ENCODE results near the gene ATP8B1.

DNA sequence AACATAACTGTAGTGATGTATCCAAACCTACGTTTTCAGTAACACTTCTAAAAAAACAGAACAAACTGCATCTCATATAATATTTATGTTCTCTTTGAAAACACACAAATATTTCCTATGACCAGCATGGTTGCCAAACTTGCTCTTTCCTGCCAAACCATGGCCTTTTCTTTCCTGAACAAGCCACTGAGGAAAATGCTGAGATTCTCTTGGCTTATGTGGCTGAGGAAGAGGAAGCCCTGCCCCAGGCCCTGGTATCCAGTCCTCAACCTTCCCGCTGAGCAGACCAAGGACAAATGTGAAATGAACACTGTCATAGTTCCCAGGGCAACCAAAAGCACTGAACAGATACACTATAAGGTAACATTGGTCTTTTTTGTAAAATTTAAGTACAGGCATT, 145.6 kb downstream of the ATP8B1 start:
- TF ChIP-seq EZH2 (IDR thresholded peaks at IDR 0.05; ENCODE audit: low read depth, unreplicated experiment), result no peak
- no peak for TF ChIP-seq JUNB (IDR thresholded peaks at IDR 0.05; ENCODE audit: unreplicated experiment)
- TF ChIP-seq, protein P1, sequence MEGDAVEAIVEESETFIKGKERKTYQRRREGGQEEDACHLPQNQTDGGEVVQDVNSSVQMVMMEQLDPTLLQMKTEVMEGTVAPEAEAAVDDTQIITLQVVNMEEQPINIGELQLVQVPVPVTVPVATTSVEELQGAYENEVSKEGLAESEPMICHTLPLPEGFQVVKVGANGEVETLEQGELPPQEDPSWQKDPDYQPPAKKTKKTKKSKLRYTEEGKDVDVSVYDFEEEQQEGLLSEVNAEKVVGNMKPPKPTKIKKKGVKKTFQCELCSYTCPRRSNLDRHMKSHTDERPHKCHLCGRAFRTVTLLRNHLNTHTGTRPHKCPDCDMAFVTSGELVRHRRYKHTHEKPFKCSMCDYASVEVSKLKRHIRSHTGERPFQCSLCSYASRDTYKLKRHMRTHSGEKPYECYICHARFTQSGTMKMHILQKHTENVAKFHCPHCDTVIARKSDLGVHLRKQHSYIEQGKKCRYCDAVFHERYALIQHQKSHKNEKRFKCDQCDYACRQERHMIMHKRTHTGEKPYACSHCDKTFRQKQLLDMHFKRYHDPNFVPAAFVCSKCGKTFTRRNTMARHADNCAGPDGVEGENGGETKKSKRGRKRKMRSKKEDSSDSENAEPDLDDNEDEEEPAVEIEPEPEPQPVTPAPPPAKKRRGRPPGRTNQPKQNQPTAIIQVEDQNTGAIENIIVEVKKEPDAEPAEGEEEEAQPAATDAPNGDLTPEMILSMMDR (conservative IDR thresholded peaks at IDR 0.05; ENCODE audit: low read depth in 2 of 2), result no peak
- no peak for TF ChIP-seq REST (IDR thresholded peaks at IDR 0.05; ENCODE audit: unreplicated experiment)
- no peak for TF ChIP-seq EZH2phosphoT487 (IDR thresholded peaks at IDR 0.05; ENCODE audit: unreplicated experiment)
- TF ChIP-seq ZNF331 (CRISPR knock-in tag; IDR thresholded peaks at IDR 0.05; ENCODE audit: low read depth), result no peak
- TF ChIP-seq POLR2AphosphoS5 (IDR thresholded peaks at IDR 0.05; ENCODE audit: low read depth), result no peak
- no peak for TF ChIP-seq ETS1 (IDR thresholded peaks at IDR 0.05)
- no peak for TF ChIP-seq CREB1 (CRISPR knock-in tag; IDR thresholded peaks at IDR 0.05; ENCODE audit: low read depth)
- no peak for TF ChIP-seq NANOG (IDR thresholded peaks at IDR 0.05; ENCODE audit: borderline replicate concordance)
- TF ChIP-seq ZNF114 (CRISPR knock-in tag; IDR thresholded peaks at IDR 0.05), result no peak
- no peak for TF ChIP-seq STAT1 (IDR thresholded peaks at IDR 0.05; ENCODE audit: unreplicated experiment)
